NCI-H226 (cell line): Measurements from ENCODE around the gene TM2D3.

Source experiments
- DNase-seq: peaks from one replicate; pipeline ENCODE4 v3.0.0-alpha.2; 2015

TM2D3 gene

GRCh38 chr15:101599091-101599490 is 53.1 kb downstream of the TM2D3 start:
- DNase-seq, result no peak

GRCh38 chr15:101597360-101597928 is 54.7 kb downstream of the TM2D3 start:
- DNase-seq, result no peak

- no peak for DNase-seq
Observed at GRCh38 chr15:101596633-101597032, 55.5 kb downstream of the TM2D3 start.
